Measurements from ENCODE around the gene PARD3.
"Not testable (repeated sequence)": the region's sequence is repeated elsewhere in the genome, so short reads cannot be mapped to it uniquely, and the experiment has no call there.

PARD3 gene

GRCh38 chr10:34713875-34714274 is 101.2 kb downstream of the PARD3 start:
- TF ChIP-seq CTCF (IDR thresholded peaks at IDR 0.05; ENCODE audit: low read depth, low read length, missing control alignments) = no peak
- H3K4me3 ChIP-seq (ENCODE audit: low read depth, low read length) = no peak overlapping the region
- DNase-seq (ENCODE audit: low read depth) = no peak
- in situ Hi-C loops (cut with HindIII; ENCODE audit: low sequenced_read_pairs) = no loop called here

GRCh38 chr10:34711500-34711899 is 103.6 kb downstream of the PARD3 start:
- H3K4me3 ChIP-seq (ENCODE audit: low read depth, low read length) = no peak overlapping the region
- DNase-seq (ENCODE audit: low read depth) = no peak
- in situ Hi-C loops (cut with HindIII; ENCODE audit: low sequenced_read_pairs) = no loop called here
- no peak for TF ChIP-seq CTCF (IDR thresholded peaks at IDR 0.05; ENCODE audit: low read depth, low read length, missing control alignments)

- no peak for DNase-seq (ENCODE audit: low read depth)
Observed at GRCh38 chr10:34710391-34710751, 104.7 kb downstream of the PARD3 start.

GRCh38 chr10:34709637-34710390 is 105.3 kb downstream of the PARD3 start:
- TF ChIP-seq CTCF (IDR thresholded peaks at IDR 0.05; ENCODE audit: low read depth, low read length, missing control alignments) = no peak
- no peak for DNase-seq (ENCODE audit: low read depth)
- H3K4me3 ChIP-seq (ENCODE audit: low read depth, low read length) = no peak overlapping the region
- in situ Hi-C loops (cut with HindIII; ENCODE audit: low sequenced_read_pairs) = no loop called here

More at GRCh38 chr10:34710391-34710751, 104.7 kb downstream of the PARD3 start:
- TF ChIP-seq CTCF (IDR thresholded peaks at IDR 0.05; ENCODE audit: low read depth, low read length, missing control alignments) = no peak
- H3K4me3 ChIP-seq (ENCODE audit: low read depth, low read length) = no peak overlapping the region
- in situ Hi-C loops (cut with HindIII; ENCODE audit: low sequenced_read_pairs) = no loop called here

GRCh38 chr10:34707656-34708055 is 107.4 kb downstream of the PARD3 start:
- H3K4me3 ChIP-seq (ENCODE audit: low read depth, low read length) = no peak overlapping the region
- in situ Hi-C loops (cut with HindIII; ENCODE audit: low sequenced_read_pairs) = no loop called here
- TF ChIP-seq CTCF (IDR thresholded peaks at IDR 0.05; ENCODE audit: low read depth, low read length, missing control alignments) = no peak
- no peak for DNase-seq (ENCODE audit: low read depth)

GRCh38 chr10:34706992-34707391 is 108.1 kb downstream of the PARD3 start:
- H3K4me3 ChIP-seq (ENCODE audit: low read depth, low read length); DNase-seq (ENCODE audit: low read depth); in situ Hi-C loops (cut with HindIII; ENCODE audit: low sequenced_read_pairs): not testable (repeated sequence)

- DNase-seq (ENCODE audit: low read depth) = no peak
- TF ChIP-seq CTCF (IDR thresholded peaks at IDR 0.05; ENCODE audit: low read depth, low read length, missing control alignments) = no peak
- H3K4me3 ChIP-seq (ENCODE audit: low read depth, low read length) = no peak overlapping the region
- in situ Hi-C loops (cut with HindIII; ENCODE audit: low sequenced_read_pairs) = no loop called here
Observed at GRCh38 chr10:34706147-34706546, 108.9 kb downstream of the PARD3 start.
